Measurements from ENCODE around the gene TRO.

Gene TRO

GRCh38 chrX:54928876-54929275, 8.3 kb downstream of the TRO start:
- FAIRE-seq (no peak), DNase-seq (ENCODE audit: insufficient read length, low spot score) (no peak)
- TF ChIP-seq TAF1 (IDR thresholded peaks at IDR 0.05; ENCODE audit: low read depth, low read length) (no peak), POU2F2 (IDR thresholded peaks at IDR 0.05; ENCODE audit: low read depth, low read length) (no peak), SPI1 (IDR thresholded peaks at IDR 0.05; ENCODE audit: low read depth, low read length) (no peak), POLR2AphosphoS5 (IDR thresholded peaks at IDR 0.05; ENCODE audit: low read depth, low read length) (no peak), POLR2A (IDR thresholded peaks at IDR 0.05; ENCODE audit: low read depth, low read length) (no peak), PAX5 (IDR thresholded peaks at IDR 0.05; ENCODE audit: insufficient read depth, low read length, severe bottlenecking) (no peak)

GRCh38 chrX:54930291-54931049, 9.8 kb downstream of the TRO start:
- no peak for FAIRE-seq
- TF ChIP-seq SPI1 (IDR thresholded peaks at IDR 0.05; ENCODE audit: low read depth, low read length), result no peak
- TF ChIP-seq PAX5 (IDR thresholded peaks at IDR 0.05; ENCODE audit: insufficient read depth, low read length, severe bottlenecking), result no peak
- TF ChIP-seq POLR2AphosphoS5 (IDR thresholded peaks at IDR 0.05; ENCODE audit: low read depth, low read length), result no peak
- no peak for TF ChIP-seq POU2F2 (IDR thresholded peaks at IDR 0.05; ENCODE audit: low read depth, low read length)
- no peak for TF ChIP-seq TAF1 (IDR thresholded peaks at IDR 0.05; ENCODE audit: low read depth, low read length)
- no peak for TF ChIP-seq POLR2A (IDR thresholded peaks at IDR 0.05; ENCODE audit: low read depth, low read length)
- DNase-seq (ENCODE audit: insufficient read length, low spot score), result no peak

- DNase-seq (ENCODE audit: insufficient read length, low spot score) (no peak), FAIRE-seq (no peak)
- TF ChIP-seq TAF1 (IDR thresholded peaks at IDR 0.05; ENCODE audit: low read depth, low read length), result no peak
- no peak for TF ChIP-seq POU2F2 (IDR thresholded peaks at IDR 0.05; ENCODE audit: low read depth, low read length)
Observed at GRCh38 chrX:54931107-54931506, 10.5 kb downstream of the TRO start.

GRCh38 chrX:54933150-54933826, 12.7 kb downstream of the TRO start:
- TF ChIP-seq POLR2AphosphoS5 (IDR thresholded peaks at IDR 0.05; ENCODE audit: low read depth, low read length) (no peak), POU2F2 (IDR thresholded peaks at IDR 0.05; ENCODE audit: low read depth, low read length) (no peak), SPI1 (IDR thresholded peaks at IDR 0.05; ENCODE audit: low read depth, low read length) (no peak), TAF1 (IDR thresholded peaks at IDR 0.05; ENCODE audit: low read depth, low read length) (no peak), PAX5 (IDR thresholded peaks at IDR 0.05; ENCODE audit: insufficient read depth, low read length, severe bottlenecking) (no peak), POLR2A (IDR thresholded peaks at IDR 0.05; ENCODE audit: low read depth, low read length) (no peak)

GRCh38 chrX:54934058-54934457, 13.4 kb downstream of the TRO start:
- no peak for TF ChIP-seq TAF1 (IDR thresholded peaks at IDR 0.05; ENCODE audit: low read depth, low read length)
- TF ChIP-seq SPI1 (IDR thresholded peaks at IDR 0.05; ENCODE audit: low read depth, low read length), result no peak
- TF ChIP-seq POU2F2 (IDR thresholded peaks at IDR 0.05; ENCODE audit: low read depth, low read length), result no peak
- TF ChIP-seq POLR2A (IDR thresholded peaks at IDR 0.05; ENCODE audit: low read depth, low read length), result no peak
- TF ChIP-seq PAX5 (IDR thresholded peaks at IDR 0.05; ENCODE audit: insufficient read depth, low read length, severe bottlenecking), result no peak
- TF ChIP-seq POLR2AphosphoS5 (IDR thresholded peaks at IDR 0.05; ENCODE audit: low read depth, low read length), result no peak
- FAIRE-seq, result no peak
- no peak for DNase-seq (ENCODE audit: insufficient read length, low spot score)

More at GRCh38 chrX:54933150-54933826, 12.7 kb downstream of the TRO start:
- DNase-seq (ENCODE audit: insufficient read length, low spot score), result no peak
- no peak for FAIRE-seq

GRCh38 chrX:54934890-54935289, 14.3 kb downstream of the TRO start:
- TF ChIP-seq TAF1 (IDR thresholded peaks at IDR 0.05; ENCODE audit: low read depth, low read length), result no peak
- no peak for TF ChIP-seq POLR2AphosphoS5 (IDR thresholded peaks at IDR 0.05; ENCODE audit: low read depth, low read length)
- TF ChIP-seq PAX5 (IDR thresholded peaks at IDR 0.05; ENCODE audit: insufficient read depth, low read length, severe bottlenecking), result no peak
- no peak for TF ChIP-seq POU2F2 (IDR thresholded peaks at IDR 0.05; ENCODE audit: low read depth, low read length)
- TF ChIP-seq POLR2A (IDR thresholded peaks at IDR 0.05; ENCODE audit: low read depth, low read length), result no peak
- TF ChIP-seq SPI1 (IDR thresholded peaks at IDR 0.05; ENCODE audit: low read depth, low read length), result no peak
- FAIRE-seq (no peak), DNase-seq (ENCODE audit: insufficient read length, low spot score) (no peak)

- TF ChIP-seq POU2F2 (IDR thresholded peaks at IDR 0.05; ENCODE audit: low read depth, low read length) (no peak), SPI1 (IDR thresholded peaks at IDR 0.05; ENCODE audit: low read depth, low read length) (no peak), TAF1 (IDR thresholded peaks at IDR 0.05; ENCODE audit: low read depth, low read length) (no peak)
- DNase-seq (ENCODE audit: insufficient read length, low spot score) (no peak), FAIRE-seq (no peak)
Observed at GRCh38 chrX:54935306-54935705, 14.7 kb downstream of the TRO start.

GRCh38 chrX:54937416-54937815, 16.8 kb downstream of the TRO start:
- FAIRE-seq (no peak), DNase-seq (ENCODE audit: insufficient read length, low spot score) (no peak)
- TF ChIP-seq POLR2A (IDR thresholded peaks at IDR 0.05; ENCODE audit: low read depth, low read length) (no peak), PAX5 (IDR thresholded peaks at IDR 0.05; ENCODE audit: insufficient read depth, low read length, severe bottlenecking) (no peak), SPI1 (IDR thresholded peaks at IDR 0.05; ENCODE audit: low read depth, low read length) (no peak), TAF1 (IDR thresholded peaks at IDR 0.05; ENCODE audit: low read depth, low read length) (no peak), POU2F2 (IDR thresholded peaks at IDR 0.05; ENCODE audit: low read depth, low read length) (no peak), POLR2AphosphoS5 (IDR thresholded peaks at IDR 0.05; ENCODE audit: low read depth, low read length) (no peak)

- FAIRE-seq, result no peak
- TF ChIP-seq TAF1 (IDR thresholded peaks at IDR 0.05; ENCODE audit: low read depth, low read length), result no peak
- no peak for TF ChIP-seq POLR2AphosphoS5 (IDR thresholded peaks at IDR 0.05; ENCODE audit: low read depth, low read length)
- TF ChIP-seq SPI1 (IDR thresholded peaks at IDR 0.05; ENCODE audit: low read depth, low read length), result no peak
- no peak for TF ChIP-seq POLR2A (IDR thresholded peaks at IDR 0.05; ENCODE audit: low read depth, low read length)
- no peak for TF ChIP-seq PAX5 (IDR thresholded peaks at IDR 0.05; ENCODE audit: insufficient read depth, low read length, severe bottlenecking)
- no peak for TF ChIP-seq POU2F2 (IDR thresholded peaks at IDR 0.05; ENCODE audit: low read depth, low read length)
- DNase-seq (ENCODE audit: insufficient read length, low spot score), result no peak
Observed at GRCh38 chrX:54944816-54945215, 24.2 kb downstream of the TRO start.
